Panc1 (cell line): Measurements from ENCODE around the gene DDI1.

Experiments
- CTCF ChIP-seq: fragments of 450-650 bp; IDR thresholded peaks from 2 replicates; pipeline ENCODE4 v1.5.1; 2017; ENCODE audit warnings: mild to moderate bottlenecking
- POLR2AphosphoS5 ChIP-seq: IDR thresholded peaks from 2 replicates; pipeline ENCODE4 v1.6.1; 2012; ENCODE audit warnings: mild to moderate bottlenecking, low read depth, low read length, moderate library complexity
- SIN3A ChIP-seq: IDR thresholded peaks from 2 replicates; pipeline ENCODE4 v1.6.1; 2012; ENCODE audit warnings: low read depth, mild to moderate bottlenecking, low read length, moderate library complexity, borderline replicate concordance; ENCODE audit not compliant: insufficient read depth

DNA sequence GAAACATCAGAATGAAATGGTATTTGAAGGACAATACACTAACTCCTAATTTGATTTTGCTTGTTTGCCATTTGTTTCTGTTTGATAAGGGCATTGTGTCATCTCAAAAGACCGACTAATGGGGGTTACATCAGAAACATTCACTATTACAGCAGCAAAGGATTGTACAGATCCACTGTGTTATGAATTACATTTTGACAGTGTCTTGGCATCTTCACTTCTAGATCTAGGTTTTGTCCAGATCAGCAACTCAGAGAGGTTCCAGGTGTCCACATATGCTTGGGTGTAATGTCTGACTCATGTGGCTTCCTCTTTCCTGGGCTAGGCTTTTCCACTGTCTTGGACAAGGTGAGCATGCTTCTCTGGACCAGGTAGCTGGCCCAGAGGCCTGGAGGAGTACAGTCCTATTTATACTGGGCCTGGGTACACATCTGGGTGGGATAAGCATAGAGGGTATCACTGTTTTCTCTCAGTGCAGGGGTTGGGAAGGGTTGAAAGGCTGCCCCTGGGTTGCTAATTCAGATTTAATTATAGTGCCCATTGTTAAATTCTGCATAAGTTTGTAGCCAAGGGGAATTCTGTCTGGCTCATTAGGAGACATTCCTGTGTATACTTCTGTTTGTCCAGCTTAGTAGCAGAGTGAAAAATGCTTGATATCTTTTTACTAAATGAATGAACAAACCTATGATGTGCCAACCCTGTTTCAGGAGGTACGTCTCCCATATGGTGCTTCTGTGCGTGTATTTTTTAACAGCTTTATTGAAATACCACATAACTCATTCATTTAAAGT is 23.8 kb downstream of the DDI1 start:
- TF ChIP-seq CTCF: no peak
- TF ChIP-seq POLR2AphosphoS5: no peak
- no peak for TF ChIP-seq SIN3A
